ENCODE data around the gene ZNF280C. TPM values are rescaled to one million over a fixed set of nuclear protein-coding genes. Genes with fewer than 3 reads are reported as not detected.

The ZNF280C gene
- total RNA-seq, 1 donor from 2014 or later, result 3.4 TPM

- DNase-seq (ENCODE audit: low spot score), result no peak
- no peaks in the 10 kb centered on the region for H3K36me3 Mint-ChIP-seq (ENCODE audit: low read depth)
- H3K9me3 Mint-ChIP-seq (ENCODE audit: low read depth), result no peaks in the 10 kb centered on the region
- TF ChIP-seq CTCF (IDR thresholded peaks at IDR 0.05), result no peak
- H3K27me3 Mint-ChIP-seq (ENCODE audit: low read depth), result no peaks in the 10 kb centered on the region
- H3K4me1 Mint-ChIP-seq (ENCODE audit: low read depth), result peaks cover 30% of the 10 kb centered on the region
- H3K27ac Mint-ChIP-seq (ENCODE audit: unreplicated experiment), result no peak overlapping the region
- H3K4me3 Mint-ChIP-seq (ENCODE audit: unreplicated experiment), result no peak overlapping the region
Observed at GRCh38 chrX:130162094-130162735, 106.5 kb downstream of the ZNF280C start.

- Mint-ChIP-seq H3K4me3 (ENCODE audit: unreplicated experiment) (no peak overlapping the region), H3K4me1 (ENCODE audit: low read depth) (peaks cover 20% of the 10 kb centered on the region), H3K27ac (ENCODE audit: unreplicated experiment) (no peak overlapping the region), H3K36me3 (ENCODE audit: low read depth) (no peaks in the 10 kb centered on the region), H3K9me3 (ENCODE audit: low read depth) (no peaks in the 10 kb centered on the region), H3K27me3 (ENCODE audit: low read depth) (no peaks in the 10 kb centered on the region)
- TF ChIP-seq CTCF (IDR thresholded peaks at IDR 0.05), result no peak
- no peak for DNase-seq (ENCODE audit: low spot score)
Observed at GRCh38 chrX:130159776-130160175, 108.9 kb downstream of the ZNF280C start.

GRCh38 chrX:130158311-130158710, 110.4 kb downstream of the ZNF280C start:
- Mint-ChIP-seq H3K36me3 (ENCODE audit: low read depth) (no peaks in the 10 kb centered on the region), H3K9me3 (ENCODE audit: low read depth) (no peaks in the 10 kb centered on the region), H3K27me3 (ENCODE audit: low read depth) (no peaks in the 10 kb centered on the region), H3K4me1 (ENCODE audit: low read depth) (peaks cover 10% of the 10 kb centered on the region), H3K27ac (ENCODE audit: unreplicated experiment) (no peak overlapping the region), H3K4me3 (ENCODE audit: unreplicated experiment) (no peak overlapping the region)
- DNase-seq (ENCODE audit: low spot score), result no peak
- TF ChIP-seq CTCF (IDR thresholded peaks at IDR 0.05), result no peak

GRCh38 chrX:130155564-130155963, 113.1 kb downstream of the ZNF280C start:
- Mint-ChIP-seq H3K36me3 (ENCODE audit: low read depth) (no peaks in the 10 kb centered on the region), H3K4me3 (ENCODE audit: unreplicated experiment) (no peak overlapping the region), H3K27me3 (ENCODE audit: low read depth) (no peaks in the 10 kb centered on the region), H3K4me1 (ENCODE audit: low read depth) (no peaks in the 10 kb centered on the region), H3K9me3 (ENCODE audit: low read depth) (no peaks in the 10 kb centered on the region), H3K27ac (ENCODE audit: unreplicated experiment) (no peak overlapping the region)
- no peak for DNase-seq (ENCODE audit: low spot score)
- no peak for TF ChIP-seq CTCF (IDR thresholded peaks at IDR 0.05)

Other genes with a start within 250 kb of the ZNF280C start
- gene ELF4, start 158.4 kb downstream of the ZNF280C start, total RNA-seq, result 18.1 to 25.7 TPM (median 22.2 TPM) in 3 replicates
- 29.2 to 30.9 TPM (median 30.2 TPM) in 3 replicates for gene AIFM1, start 103.1 kb downstream of the ZNF280C start, total RNA-seq
- 3.2 to 16.7 TPM (median 16.7 TPM) in 3 replicates for gene RAB33A, start 96.9 kb downstream of the ZNF280C start, total RNA-seq
- gene SLC25A14, start 71.0 kb upstream of the ZNF280C start, total RNA-seq, result 12.9 to 16.6 TPM (median 14.7 TPM) in 3 replicates
- gene GPR119, start 116.8 kb upstream of the ZNF280C start, total RNA-seq, result not detected in 3 replicates
- 16.3 to 16.9 TPM (median 16.3 TPM) in 3 replicates for gene RBMX2, start 133.1 kb upstream of the ZNF280C start, total RNA-seq

All from chondrocyte (in vitro differentiated cells).